ENCODE measurements around the gene MAPK10.
"Not testable (repeated sequence)": the region's sequence is repeated elsewhere in the genome, so short reads cannot be mapped to it uniquely, and the experiment has no call there.

MAPK10 gene

DNA sequence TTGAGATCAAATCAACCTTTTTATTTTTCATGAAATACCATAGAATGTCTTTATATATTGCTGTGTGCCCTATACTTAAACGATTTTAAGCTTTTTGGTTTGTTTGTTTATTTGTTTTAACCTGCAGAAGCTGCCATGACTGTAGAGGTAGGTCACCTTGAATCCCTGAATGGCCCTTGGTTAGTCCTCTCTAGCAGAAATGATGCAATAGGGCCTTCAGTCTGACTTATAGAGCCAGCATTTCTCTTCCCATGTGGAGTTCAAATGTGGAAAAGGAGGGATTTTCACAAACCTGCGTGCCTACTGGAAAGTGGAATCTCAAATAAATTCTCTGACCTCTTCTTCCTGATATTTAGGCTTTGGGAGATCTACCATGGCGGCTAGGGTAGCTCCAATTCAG is 327.9 kb downstream of the MAPK10 start:
- DNase-seq: no peak

DNA sequence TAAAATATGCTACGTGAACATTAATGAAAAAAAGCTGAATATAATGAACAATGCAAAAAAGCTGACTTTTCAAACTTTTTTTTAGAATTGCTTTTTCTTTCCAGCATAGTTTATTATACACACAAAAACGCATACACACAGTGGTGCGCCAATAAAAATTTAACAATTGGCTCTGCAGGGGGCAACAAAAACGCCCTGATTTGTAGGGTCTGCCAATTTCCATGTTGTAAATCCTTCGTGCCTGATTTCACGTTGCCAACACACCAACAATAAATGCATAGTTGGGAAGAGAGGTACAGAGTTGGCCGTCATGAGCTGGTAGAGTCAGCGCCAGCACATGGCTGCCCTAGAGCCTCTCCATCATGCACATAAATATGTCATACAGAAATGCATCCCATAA is 333.1 kb downstream of the MAPK10 start:
- DNase-seq: no peak

GRCh38 chr4:86021671-86022070 is 338.2 kb downstream of the MAPK10 start:
- not testable (repeated sequence) for DNase-seq

DNA sequence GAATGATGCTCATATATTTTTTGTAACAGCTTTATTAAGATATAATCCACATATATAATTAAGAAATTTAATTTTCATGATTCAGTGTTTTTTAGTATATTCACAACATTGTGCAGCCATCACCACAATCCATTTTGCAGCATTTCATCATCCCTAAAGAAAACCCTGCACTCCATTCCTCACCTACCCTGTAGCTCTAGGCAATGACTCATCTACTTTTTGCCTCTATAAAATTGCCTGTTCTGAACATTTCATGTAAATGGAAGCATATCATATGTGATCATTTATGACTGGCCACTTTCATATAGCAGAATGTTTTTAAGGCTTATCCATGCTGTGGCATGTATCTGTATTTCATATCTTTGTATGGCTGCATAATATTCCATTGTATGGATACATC is 339.9 kb downstream of the MAPK10 start:
- no peak for DNase-seq

GRCh38 chr4:86019362-86019761 is 340.5 kb downstream of the MAPK10 start:
- no peak for DNase-seq

- no peak for DNase-seq
These were observed 344.2 kb downstream of the MAPK10 start for GRCh38 chr4:86015412-86016350.

DNA sequence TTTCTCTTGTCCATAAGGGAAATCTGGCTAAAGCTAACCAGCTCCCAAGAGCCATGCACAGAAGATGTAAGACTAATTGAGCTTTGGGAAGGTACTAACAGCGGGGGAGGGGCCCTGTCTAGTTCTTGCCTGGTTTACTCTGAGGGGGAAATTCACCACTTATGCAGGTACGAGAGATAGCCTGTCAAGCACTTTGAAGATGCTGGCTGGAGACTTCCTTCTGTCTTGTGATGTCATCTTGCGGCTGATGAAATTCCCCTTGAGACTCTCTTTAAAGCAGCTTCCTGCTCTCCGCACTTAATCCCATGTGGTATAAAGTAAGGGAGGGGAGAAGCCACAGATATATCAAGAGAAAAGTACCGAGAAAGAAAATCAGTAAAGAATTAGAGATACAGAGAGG is 345.3 kb downstream of the MAPK10 start:
- no peak for DNase-seq

GRCh38 chr4:86013621-86014020 is 346.2 kb downstream of the MAPK10 start:
- DNase-seq: no peak

DNA sequence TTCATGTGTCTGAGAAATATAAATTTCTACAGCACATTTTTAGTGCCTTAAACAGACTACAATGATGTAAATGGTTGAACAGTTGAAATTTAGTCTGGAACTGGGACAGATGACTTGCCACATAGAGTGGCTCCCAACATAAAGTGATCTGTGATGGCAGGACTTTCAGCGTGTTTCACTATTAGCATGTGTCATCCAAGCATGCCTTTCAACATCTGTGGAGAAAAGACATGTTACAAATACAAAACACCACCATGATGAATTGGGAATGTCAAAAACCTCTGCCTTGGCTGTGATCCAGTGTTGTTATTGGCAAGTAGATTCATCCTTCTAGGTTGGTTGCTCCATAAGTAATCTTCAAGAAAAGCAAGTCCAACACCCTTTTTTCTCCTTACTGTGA is 348.7 kb downstream of the MAPK10 start:
- DNase-seq: no peak

DNA sequence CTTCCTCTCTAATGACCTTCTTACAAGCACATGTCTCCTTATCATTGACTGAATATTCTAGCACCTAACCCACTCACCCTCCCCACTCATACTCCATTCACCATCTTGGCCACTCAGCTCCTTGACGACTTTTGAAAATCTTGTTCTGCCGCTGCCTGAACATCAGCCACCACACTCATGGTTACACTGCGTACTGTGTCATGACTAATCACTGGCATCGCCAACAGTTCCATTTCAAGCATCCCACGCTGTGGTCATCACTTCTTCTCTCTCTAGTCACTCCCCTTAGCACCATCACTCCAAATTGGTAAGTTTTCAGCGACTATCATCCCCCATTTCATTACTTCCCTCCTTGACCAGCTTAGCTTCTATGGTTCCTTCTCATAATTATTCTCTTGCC is 352.8 kb downstream of the MAPK10 start:
- no peak for DNase-seq

DNA sequence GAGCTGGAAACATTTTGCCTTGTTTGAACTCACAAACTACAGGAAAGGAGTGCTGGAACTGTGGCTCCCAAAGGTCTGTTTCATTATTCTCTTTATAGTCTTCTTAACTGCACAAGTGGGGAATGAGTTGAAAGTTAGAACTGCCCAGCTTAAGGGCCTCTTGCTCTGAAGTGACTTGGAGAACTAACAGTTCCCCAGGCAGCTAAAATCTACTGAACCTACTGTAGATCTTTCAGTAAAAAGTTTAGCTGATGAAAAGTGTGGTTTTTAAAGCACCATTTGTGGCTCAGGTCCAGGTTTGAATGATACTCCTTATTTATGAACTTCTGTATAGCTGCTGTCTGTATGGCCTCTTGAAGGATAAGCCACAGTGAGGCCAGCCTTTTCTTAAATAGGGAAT is 353.8 kb downstream of the MAPK10 start:
- DNase-seq: no peak

DNA sequence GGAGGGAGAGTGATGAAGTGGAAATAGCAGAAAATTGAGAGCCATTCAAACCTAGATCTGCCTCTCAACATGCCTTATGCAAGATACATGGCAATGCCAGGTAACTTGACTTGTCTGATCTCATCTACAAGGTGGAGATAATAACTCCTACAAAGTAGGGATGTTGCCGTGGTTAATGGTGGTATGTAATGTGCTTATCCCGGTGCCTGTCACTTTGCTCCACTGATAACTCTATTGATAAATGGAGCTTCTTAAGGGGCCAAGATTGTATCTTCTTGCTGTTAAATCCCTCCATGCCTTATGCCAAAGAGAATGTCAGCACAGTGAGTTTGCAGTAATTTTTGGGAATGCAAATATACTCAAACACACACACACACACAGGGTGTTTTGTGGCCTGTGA is 355.8 kb downstream of the MAPK10 start:
- DNase-seq: no peak

GRCh38 chr4:86001591-86001990 is 358.3 kb downstream of the MAPK10 start:
- no peak for DNase-seq

DNA sequence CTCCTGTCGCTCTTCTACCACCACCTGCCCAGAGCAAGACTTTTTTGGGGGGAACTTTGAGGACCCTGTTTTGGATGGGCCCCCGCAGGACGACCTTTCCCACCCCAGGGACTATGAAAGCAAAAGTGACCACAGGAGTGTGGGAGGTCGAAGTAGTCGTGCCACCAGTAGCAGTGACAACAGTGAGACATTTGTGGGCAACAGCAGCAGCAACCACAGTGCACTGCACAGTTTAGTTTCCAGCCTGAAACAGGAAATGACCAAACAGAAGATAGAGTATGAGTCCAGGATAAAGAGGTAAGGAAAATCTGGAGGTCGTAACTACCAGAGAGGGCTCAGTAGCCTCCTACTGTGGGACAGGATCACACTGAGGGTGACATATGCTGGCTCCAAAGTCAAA is 364.5 kb downstream of the MAPK10 start:
- DNase-seq: no peak

- DNase-seq: no peak
These were observed 365.3 kb downstream of the MAPK10 start for GRCh38 chr4:85994576-85994975.

GRCh38 chr4:85993641-85994040 is 366.2 kb downstream of the MAPK10 start:
- DNase-seq: no peak

DNA sequence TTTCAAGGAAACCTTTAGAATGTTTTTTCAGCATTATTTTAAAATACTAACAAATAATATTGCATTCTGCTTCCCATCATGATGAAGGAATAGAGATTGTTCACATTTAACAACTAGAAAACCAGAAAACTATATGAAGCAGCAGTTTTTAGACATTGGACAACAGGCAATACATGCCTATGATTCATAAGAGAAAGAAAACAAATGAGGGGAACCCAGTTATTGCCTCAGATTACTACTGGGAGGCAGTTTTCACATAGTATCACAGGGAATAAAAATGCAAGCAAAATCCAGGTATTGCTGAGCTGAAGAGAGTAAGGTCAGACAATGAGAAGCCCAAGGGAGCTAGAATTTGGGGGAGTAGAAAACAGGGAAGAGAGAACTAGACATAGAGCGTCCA is 373.6 kb downstream of the MAPK10 start:
- DNase-seq: no peak

GRCh38 chr4:85979276-85979675 is 380.6 kb downstream of the MAPK10 start:
- DNase-seq: no peak

DNA sequence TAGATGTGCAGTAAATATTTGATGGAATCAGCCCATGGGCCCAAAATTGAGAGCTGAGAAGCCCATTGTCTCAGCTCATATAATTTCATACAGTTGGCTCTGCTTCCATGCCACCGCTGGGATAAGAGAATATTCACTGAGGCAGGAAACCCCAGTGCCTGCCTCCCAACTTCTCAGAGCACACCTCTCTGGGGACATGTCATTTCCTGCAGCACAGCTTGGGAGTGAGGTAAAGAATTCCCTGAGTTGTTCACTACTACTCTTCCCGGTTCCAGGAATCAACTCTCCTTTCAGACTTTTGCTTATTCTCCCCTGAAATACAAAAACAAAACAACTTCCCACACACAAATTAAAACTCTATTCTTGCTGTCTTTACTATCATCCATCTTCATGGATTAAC is 389.3 kb downstream of the MAPK10 start:
- DNase-seq: no peak

DNA sequence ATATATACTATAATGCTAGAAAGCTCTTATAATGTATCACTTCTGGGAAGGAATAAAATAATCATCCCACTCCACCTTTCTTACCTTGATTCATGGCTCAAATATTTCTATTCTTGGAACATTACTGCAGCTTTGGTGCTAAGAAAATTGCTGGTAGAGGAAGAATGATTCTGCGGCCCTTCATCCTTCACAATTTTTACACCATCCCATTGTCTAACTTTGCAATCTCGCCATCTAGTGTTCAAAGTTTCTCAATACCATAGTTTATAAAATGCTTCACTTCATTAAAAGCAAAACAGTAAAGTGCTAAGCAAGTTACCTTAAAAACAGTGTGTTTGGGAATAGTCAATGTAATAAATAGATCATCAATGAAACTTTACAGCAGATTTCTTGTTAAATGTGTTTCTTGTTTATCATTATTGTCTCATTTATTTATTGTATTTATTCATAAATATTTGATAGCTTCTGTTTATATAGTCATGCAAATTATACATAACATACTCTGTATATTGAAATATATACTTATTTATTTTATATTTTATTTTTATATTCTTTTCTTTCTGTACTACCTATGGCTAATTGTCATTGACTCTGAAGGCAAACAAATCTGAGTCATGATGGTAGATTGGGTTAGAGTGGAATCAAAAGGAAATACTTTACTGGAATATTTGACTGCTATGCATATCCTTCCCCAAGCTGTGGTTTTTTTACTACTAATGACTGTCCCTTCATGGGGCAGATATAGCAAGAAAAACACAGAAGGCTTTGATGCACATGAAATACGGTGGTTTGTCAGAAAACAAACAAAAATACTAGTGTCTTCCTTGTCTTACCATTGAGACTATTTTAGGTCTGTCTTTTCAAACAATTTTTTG is 390.7 kb downstream of the MAPK10 start:
- peak in 1 of 2 experiments; percentile 20 for DNase-seq

- no peak for DNase-seq
These were observed 392.0 kb downstream of the MAPK10 start for GRCh38 chr4:85967872-85968271.

DNA sequence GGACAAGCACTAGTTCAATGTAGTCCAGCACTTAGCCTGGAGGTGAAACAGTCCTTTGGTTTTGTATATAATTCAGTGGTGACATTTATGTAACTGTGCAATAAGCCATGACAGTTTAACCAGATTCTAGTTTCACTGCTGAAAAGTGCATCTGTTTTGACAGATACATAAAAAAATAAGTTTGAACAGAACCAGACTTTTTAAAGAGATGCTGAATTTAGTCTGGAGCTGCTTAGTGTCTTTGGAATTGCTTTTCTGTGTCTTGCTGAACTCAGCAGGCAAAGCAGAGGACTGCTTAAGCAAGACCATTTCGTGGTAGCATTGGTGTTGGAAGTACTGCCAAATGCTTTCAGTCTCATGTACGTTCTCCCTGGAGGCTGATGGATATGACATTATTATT is 393.5 kb downstream of the MAPK10 start:
- DNase-seq: no peak

GRCh38 chr4:85965529-85965928 is 394.3 kb downstream of the MAPK10 start:
- DNase-seq: no peak

DNA sequence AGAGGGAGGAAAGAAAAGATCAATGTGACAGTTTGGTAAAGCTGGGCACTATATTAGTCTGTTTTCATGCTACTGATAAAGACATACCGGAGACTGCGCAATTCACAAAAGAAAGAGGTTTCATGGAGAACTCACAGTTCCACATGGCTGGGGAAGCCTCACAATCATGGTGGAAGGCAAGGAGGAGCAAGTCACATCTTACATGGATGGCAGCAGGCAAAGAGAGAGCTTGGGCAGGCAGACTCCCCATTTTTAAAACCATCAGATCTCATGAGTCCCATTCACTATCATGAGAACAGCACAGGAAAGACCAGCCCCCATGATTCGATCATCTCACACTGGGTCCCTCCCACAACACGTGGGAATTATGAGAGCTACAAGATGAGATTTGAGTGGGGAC is 394.8 kb downstream of the MAPK10 start:
- DNase-seq: not testable (repeated sequence)
